ENCODE results near the gene TRIM28. TPM values are rescaled to one million over a fixed set of nuclear protein-coding genes. Genes with fewer than 3 reads are reported as not detected.
A peak's percentile ranks its signal among the peaks of the same experiment; 100 is the strongest.

The TRIM28 gene
- total and polyA plus RNA-seq, 9 of the 15 experiments (the other 6 are each of a cell fraction or from before 2014, with no cell fraction given) = 12.1 to 797 (median 490) TPM

DNA sequence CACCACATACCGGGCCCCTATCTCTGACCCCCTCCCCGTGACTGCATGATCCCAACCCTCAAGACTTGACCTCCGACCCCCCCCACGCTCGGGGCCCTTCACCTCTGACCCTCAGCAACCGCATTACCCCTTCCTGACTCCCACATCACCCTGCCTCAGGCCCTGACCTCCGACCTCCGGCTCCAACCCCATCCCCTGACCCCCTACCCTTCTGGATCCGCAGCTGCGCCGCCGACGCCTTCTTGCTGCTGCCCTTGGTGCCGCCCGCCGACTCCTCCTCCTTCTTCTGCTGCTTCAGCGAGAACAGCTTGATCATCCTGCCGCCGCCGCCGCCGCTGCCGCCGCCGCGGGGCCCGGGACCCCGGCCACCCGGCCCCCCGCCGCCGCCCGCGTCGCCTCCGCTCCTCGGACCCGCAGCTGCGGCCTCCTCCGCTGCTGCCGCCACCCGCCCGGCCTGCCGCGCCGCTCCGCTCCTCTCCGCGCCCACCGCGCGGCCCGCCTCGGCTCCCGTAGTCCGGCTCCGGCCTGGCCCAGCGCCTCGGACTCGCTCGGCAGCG is 14.3 kb downstream of the TRIM28 start, which contains the start of gene UBE2M (continued):
- TF ChIP-seq RFX7 (CRISPR knock-in tag; IDR thresholded peaks at IDR 0.05) (no peak), ZNF551 (CRISPR knock-in tag; IDR thresholded peaks at IDR 0.05) (no peak), MCM2 (IDR thresholded peaks at IDR 0.05; ENCODE audit: low read depth) (no peak), KLF6 (CRISPR knock-in tag; IDR thresholded peaks at IDR 0.05; ENCODE audit: borderline replicate concordance) (no peak), CBX5 (IDR thresholded peaks at IDR 0.05; ENCODE audit: borderline replicate concordance, low read depth) (no peak), ZNF146 (CRISPR knock-in tag; IDR thresholded peaks at IDR 0.05; ENCODE audit: unreplicated experiment) (no peak), XRCC4 (IDR thresholded peaks at IDR 0.05; ENCODE audit: extremely low read depth, insufficient read depth, insufficient read length) (no peak), ZNF79 (CRISPR knock-in tag; IDR thresholded peaks at IDR 0.05; ENCODE audit: low read depth) (no peak), ZNF3 (CRISPR knock-in tag; IDR thresholded peaks at IDR 0.05) (no peak), ZNF239 (CRISPR knock-in tag; IDR thresholded peaks at IDR 0.05) (no peak), NCOA4 (IDR thresholded peaks at IDR 0.05; ENCODE audit: partially characterized antibody) (no peak), BHLHE40 (IDR thresholded peaks at IDR 0.05; ENCODE audit: low read length) (peak; percentile 64), PHB2 (IDR thresholded peaks at IDR 0.05; ENCODE audit: low read depth) (no peak), RBM14 (IDR thresholded peaks at IDR 0.05; ENCODE audit: borderline replicate concordance, insufficient read depth, low read depth, low read length) (no peak), ATF7 (IDR thresholded peaks at IDR 0.05) (no peak), JUN (IDR thresholded peaks at IDR 0.05; ENCODE audit: borderline replicate concordance, low read depth, low read length) (no peak), JUN (CRISPR knock-in tag; IDR thresholded peaks at IDR 0.05; ENCODE audit: borderline replicate concordance) (no peak), ZFP30 (CRISPR knock-in tag; IDR thresholded peaks at IDR 0.05; ENCODE audit: borderline replicate concordance) (no peak), RBM34 (IDR thresholded peaks at IDR 0.05; ENCODE audit: borderline replicate concordance, insufficient read depth, low read length) (no peak), ZNF764 (CRISPR knock-in tag; IDR thresholded peaks at IDR 0.05; ENCODE audit: low read depth) (no peak), ERF (CRISPR knock-in tag; IDR thresholded peaks at IDR 0.05) (no peak), KLF1 (tag; IDR thresholded peaks at IDR 0.05) (no peak), DNMT1 (IDR thresholded peaks at IDR 0.05) (no peak), TBL1XR1 (IDR thresholded peaks at IDR 0.05; ENCODE audit: low read length in 2 of 2) (peak in 1 of 2 experiments; percentile 20; a peak in 1 of 4 replicates), ZNF644 (tag; IDR thresholded peaks at IDR 0.05; ENCODE audit: low read depth) (no peak), PTTG1 (tag; IDR thresholded peaks at IDR 0.05; ENCODE audit: low read depth) (no peak)
- TF ChIP-seq, protein P1, sequence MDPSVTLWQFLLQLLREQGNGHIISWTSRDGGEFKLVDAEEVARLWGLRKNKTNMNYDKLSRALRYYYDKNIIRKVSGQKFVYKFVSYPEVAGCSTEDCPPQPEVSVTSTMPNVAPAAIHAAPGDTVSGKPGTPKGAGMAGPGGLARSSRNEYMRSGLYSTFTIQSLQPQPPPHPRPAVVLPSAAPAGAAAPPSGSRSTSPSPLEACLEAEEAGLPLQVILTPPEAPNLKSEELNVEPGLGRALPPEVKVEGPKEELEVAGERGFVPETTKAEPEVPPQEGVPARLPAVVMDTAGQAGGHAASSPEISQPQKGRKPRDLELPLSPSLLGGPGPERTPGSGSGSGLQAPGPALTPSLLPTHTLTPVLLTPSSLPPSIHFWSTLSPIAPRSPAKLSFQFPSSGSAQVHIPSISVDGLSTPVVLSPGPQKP (CRISPR knock-in tag; IDR thresholded peaks at IDR 0.05) = no peak
- TF ChIP-seq, protein P2, sequence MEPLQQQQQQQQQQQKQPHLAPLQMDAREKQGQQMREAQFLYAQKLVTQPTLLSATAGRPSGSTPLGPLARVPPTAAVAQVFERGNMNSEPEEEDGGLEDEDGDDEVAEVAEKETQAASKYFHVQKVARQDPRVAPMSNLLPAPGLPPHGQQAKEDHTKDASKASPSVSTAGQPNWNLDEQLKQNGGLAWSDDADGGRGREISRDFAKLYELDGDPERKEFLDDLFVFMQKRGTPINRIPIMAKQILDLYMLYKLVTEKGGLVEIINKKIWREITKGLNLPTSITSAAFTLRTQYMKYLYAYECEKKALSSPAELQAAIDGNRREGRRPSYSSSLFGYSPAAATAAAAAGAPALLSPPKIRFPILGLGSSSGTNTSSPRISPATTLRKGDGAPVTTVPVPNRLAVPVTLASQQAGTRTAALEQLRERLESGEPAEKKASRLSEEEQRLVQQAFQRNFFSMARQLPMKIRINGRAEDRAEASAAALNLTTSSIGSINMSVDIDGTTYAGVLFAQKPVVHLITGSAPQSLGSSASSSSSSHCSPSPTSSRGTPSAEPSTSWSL (CRISPR knock-in tag; IDR thresholded peaks at IDR 0.05; ENCODE audit: borderline replicate concordance) = no peak
- TF ChIP-seq, protein P3, sequence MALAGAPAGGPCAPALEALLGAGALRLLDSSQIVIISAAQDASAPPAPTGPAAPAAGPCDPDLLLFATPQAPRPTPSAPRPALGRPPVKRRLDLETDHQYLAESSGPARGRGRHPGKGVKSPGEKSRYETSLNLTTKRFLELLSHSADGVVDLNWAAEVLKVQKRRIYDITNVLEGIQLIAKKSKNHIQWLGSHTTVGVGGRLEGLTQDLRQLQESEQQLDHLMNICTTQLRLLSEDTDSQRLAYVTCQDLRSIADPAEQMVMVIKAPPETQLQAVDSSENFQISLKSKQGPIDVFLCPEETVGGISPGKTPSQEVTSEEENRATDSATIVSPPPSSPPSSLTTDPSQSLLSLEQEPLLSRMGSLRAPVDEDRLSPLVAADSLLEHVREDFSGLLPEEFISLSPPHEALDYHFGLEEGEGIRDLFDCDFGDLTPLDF (CRISPR knock-in tag; IDR thresholded peaks at IDR 0.05) = no peak

Data from K562 (cell line).